Measurements from ENCODE around the gene MAT2B. TPM values are rescaled to one million over a fixed set of nuclear protein-coding genes. Genes with fewer than 3 reads are reported as not detected.

The MAT2B gene
- total RNA-seq (2022; extraction: Qiagen RNA extraction) = 41.0 to 52.8 TPM (median 45.6 TPM) in 5 replicates

GRCh38 chr5:163505368-163506094, at the start of gene MAT2B:
TSS of gene MAT2B (plus strand) at chr5:163505619. CDS start at chr5:163505687, 68 bp downstream.

DNA sequence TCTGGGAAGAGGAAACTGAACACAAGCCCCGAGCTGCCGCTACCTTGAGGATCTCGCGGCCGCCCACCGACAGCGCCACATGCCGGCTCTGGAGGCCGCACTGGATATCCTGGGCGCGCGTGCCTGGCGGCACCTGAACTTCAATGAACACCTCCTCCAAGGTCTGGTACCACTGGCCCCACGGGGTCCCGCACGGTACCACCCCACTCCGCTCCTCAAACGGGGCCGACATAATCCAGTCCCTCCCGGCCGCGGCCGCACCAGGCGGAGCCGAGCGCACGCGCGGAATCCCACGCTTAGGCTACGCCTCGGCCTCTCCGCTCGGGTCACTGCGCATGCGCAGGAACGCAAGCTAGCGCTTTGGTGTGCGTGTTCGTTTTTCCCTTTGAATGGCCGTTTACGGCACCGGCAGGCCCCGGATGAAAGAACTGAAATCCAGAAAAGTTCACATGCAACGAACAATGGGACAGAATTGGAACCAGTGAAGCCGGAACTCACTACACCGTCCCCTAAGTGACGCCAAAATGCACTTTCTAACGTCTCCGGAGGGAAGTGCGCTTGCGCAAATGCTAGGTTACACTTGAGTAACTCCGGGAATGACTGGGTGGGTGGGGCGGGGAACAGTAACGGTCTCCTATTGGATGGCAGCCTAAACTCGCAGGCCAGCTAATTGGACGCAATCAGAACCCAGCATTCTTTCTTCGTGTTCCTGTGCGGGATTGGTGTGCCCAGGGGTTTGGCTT, 45.4 kb upstream of the MAT2B start, which contains the start of gene NUDCD2:
Gene NUDCD2, minus strand, starts transcription at position 284 of the 743 bp plus-strand sequence. Its CDS starts 52 bp downstream, at position 232.

GRCh38 chr5:163460562-163461171, 44.8 kb upstream of the MAT2B start, which contains the start of gene HMMR:
TSS of gene HMMR (plus strand) at chr5:163460632. CDS start at chr5:163460693, 61 bp downstream.

Other genes with a start within 250 kb of the MAT2B start
- 49.6 to 66.4 TPM (median 64.1 TPM) in 5 replicates for gene CCNG1, start 68.0 kb upstream of the MAT2B start, total RNA-seq (2022; extraction: Qiagen RNA extraction)
- gene NUDCD2, start 45.5 kb upstream of the MAT2B start, total RNA-seq (2022; extraction: Qiagen RNA extraction) = 26.4 to 38.4 TPM (median 33.7 TPM) in 5 replicates
- gene HMMR, start 45.0 kb upstream of the MAT2B start, total RNA-seq (2022; extraction: Qiagen RNA extraction) = 20.9 to 30.6 TPM (median 25.4 TPM) in 5 replicates

Measured in A549 treated with Hydrocortisone at 1 μM for 4 hours (cell line).